GM19463 (cell line): Measurements from ENCODE around the gene ILDR1.

ENCODE experiments used
- ATAC-seq: cut with Tn5 transposase; IDR thresholded peaks from one replicate; pipeline ENCODE4 v1.9.1; 2021; ENCODE audit warnings: mild to moderate bottlenecking, moderate library complexity; ENCODE audit not compliant: unreplicated experiment

Gene ILDR1

GRCh38 chr3:121995161-121996137, 26.6 kb downstream of the ILDR1 start:
- no peak for ATAC-seq

GRCh38 chr3:121994551-121994950, 27.5 kb downstream of the ILDR1 start:
- ATAC-seq = no peak

GRCh38 chr3:121992601-121993560, 29.2 kb downstream of the ILDR1 start:
- ATAC-seq = peak; percentile 49

DNA sequence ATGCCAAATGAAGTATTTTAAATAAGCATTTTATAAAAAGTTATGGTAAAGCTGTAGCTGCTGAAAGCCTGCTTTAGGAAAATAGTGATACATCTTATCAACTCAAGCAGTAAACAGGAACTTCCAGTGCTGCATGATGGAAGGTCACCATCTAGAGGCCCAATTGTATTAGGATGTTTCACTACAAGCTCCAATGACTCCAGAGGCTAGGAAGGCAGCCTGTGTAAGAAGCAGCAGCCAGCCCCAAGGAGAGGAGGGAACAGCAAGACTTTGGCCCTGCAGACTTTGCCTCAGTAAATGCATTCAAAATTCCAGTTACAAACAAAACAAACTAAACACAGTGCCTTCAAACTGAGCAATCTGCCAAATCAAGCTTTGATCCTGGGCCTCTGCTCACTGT, 32.1 kb downstream of the ILDR1 start:
- no peak for ATAC-seq

DNA sequence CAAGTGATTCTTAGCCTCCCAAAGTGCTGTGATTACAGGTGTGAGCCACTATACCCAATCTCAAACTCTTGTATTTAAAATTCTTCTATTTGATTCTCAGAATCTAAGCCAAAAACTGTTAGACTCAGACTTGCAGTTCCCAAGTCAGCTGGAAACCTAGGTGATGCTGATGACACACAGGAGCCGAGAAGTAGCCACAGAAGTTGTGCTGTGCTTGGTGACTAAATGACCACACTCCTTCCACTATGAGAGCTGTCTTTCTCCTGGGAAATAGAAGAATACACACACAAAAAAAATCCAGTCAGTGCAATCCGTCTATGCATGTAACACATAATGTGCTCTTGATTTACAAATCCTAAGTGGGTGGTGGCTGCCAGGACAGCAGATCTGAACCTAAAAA, 33.9 kb downstream of the ILDR1 start:
- no peak for ATAC-seq

DNA sequence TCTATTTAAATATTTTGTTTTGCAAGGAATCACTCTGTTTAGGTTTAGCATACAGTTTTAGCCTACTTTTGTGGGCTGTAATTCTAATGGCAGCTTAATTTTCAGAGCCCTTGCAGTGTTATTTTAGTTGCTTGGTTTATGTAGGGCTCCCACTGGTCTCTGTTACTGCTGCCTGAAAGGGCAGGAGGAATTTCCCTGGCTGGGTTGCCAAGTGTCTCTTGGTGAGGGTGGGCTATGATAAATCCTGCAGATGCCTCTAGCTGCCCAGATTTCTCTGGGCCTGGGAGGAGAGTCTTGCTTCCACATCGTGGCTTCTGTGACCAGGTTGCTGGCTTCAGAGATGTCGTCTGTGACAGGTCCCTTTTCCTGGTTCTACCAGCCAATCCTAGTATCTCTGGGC, 36.2 kb downstream of the ILDR1 start:
- no peak for ATAC-seq

DNA sequence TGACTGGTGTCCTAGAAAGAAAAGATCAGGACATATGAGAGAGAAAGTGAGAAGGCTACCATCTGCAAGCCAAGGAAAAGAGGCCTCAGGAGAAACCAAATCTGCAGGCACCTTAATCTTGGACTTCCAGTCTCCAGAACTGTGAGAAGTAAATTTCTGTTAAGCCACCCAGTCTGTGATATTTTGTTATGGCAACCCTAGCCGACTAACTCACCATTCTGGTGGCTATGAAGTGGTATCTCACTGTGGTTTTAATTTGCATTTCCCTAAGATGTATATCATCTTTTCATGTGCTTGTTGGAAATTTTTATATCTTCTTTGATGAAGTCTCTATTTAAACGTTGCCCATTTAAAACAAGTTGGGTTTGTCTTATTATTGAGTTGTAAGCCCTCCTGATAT, 40.6 kb downstream of the ILDR1 start:
- ATAC-seq = no peak

DNA sequence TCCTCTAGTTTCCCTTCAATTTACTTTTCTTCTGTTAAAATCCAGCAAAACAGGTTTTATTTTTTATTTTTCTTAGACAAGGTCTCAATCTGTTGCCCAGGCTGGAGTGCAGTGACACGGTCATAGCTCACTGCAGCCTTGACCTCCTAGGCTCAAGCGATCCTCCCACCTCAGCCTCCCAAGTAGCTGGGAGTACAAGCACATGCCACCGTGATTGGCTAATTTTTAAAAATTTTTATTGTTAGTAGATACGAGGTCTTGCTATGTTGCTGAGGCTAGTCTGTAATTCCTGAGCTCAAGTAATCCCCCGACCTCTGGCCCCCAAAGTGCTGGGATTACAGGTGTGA, 41.6 kb downstream of the ILDR1 start:
- ATAC-seq = no peak

DNA sequence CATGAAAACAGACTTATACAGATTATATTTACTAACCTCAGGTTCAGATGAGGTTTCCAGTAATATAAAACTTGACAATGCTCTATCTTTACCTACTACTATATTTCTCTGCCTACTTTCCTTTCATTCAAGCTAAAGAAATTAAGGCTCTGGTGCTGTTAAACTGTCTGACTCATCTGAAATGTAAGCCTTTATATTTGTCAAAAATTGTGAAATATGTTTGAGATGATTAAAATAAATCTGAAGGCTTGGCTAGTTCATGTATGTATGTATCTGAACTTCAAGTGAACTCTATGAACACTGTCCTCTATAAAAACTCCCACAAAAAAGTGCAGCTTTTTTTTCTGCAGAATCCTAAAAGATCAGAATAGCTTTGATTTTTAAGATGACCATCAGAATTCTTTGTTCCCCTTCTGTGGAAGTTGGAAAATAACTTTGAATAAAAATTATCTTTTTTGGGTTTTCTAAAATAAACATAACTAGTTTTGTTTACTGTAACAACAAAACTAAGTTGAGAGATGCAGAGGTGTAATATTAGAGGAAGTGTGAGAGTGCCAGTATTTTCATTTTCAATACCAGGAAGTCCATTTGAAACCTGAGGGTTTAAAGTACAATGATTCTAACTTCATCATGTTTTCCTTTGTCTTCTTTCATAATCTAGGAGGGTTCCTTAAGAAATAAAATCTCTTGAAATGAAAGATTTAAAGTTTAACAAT, 42.2 kb downstream of the ILDR1 start:
- ATAC-seq = no peak

- ATAC-seq = no peak
Measured at GRCh38 chr3:121979246-121979645, 42.8 kb downstream of the ILDR1 start.

GRCh38 chr3:121976727-121977126, 45.3 kb downstream of the ILDR1 start:
- no peak for ATAC-seq

- ATAC-seq = no peak
Measured at GRCh38 chr3:121975702-121976302, 46.2 kb downstream of the ILDR1 start.

GRCh38 chr3:121974601-121975111, 47.4 kb downstream of the ILDR1 start:
- no peak for ATAC-seq

DNA sequence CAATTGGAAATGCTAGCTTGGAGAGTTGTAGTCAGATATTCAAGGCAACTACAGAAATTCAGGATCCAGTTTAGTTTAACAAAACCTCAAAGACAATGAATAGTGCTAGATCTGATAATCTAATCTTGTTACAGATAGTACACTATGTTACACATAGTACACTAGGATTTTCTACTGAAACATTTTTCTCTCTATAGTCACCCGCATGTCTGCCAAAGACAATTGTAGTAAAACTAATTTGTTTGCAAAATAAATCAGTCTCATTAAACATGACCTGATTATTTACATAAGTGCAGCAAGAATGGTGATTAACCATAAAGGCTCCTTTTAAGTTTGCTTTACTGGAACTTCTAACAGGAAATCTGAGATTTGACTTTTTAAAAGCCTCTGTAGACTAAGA, 52.0 kb downstream of the ILDR1 start:
- ATAC-seq = no peak

- no peak for ATAC-seq
Measured at GRCh38 chr3:121969631-121970030, 52.4 kb downstream of the ILDR1 start.

GRCh38 chr3:121963608-121964007, 58.4 kb downstream of the ILDR1 start:
- no peak for ATAC-seq

GRCh38 chr3:121962443-121962842, 59.6 kb downstream of the ILDR1 start:
- ATAC-seq = no peak

DNA sequence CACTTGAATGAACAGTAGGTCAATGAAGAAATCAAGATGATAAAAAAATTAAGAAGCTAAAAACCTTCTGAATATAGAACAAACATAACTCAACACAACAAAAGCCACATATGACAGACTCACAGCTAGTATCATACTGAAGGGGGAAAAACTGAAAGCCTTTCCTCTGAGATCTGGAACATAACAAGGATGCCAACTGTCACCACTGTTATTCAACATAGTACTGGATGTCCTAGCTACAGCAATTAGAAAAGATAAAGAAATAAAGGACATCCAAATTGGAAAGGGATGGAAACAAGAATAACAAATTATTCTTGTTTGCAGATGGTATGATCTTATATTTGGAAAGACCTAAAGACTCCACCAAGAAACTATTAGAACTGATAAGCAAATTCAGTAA, 60.8 kb downstream of the ILDR1 start:
- no peak for ATAC-seq

DNA sequence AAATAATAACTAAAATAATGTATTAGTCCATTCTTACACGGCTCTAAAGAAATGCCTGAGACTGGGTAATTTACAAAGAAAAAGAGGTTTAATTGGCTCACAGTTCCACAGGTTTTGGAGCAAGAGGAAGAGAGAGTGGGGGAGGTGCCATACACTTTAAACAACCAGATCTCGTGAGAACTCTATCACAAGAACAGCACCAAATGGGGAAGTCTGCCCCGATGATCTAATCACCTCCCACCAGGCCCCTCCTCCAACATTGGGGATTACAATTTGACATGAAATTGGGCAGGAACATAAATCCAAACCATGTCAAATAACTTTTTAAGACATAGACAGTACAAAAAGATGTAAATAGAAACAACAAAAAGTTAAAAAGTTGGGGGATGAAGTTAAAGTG, 63.2 kb downstream of the ILDR1 start:
- ATAC-seq = no peak

DNA sequence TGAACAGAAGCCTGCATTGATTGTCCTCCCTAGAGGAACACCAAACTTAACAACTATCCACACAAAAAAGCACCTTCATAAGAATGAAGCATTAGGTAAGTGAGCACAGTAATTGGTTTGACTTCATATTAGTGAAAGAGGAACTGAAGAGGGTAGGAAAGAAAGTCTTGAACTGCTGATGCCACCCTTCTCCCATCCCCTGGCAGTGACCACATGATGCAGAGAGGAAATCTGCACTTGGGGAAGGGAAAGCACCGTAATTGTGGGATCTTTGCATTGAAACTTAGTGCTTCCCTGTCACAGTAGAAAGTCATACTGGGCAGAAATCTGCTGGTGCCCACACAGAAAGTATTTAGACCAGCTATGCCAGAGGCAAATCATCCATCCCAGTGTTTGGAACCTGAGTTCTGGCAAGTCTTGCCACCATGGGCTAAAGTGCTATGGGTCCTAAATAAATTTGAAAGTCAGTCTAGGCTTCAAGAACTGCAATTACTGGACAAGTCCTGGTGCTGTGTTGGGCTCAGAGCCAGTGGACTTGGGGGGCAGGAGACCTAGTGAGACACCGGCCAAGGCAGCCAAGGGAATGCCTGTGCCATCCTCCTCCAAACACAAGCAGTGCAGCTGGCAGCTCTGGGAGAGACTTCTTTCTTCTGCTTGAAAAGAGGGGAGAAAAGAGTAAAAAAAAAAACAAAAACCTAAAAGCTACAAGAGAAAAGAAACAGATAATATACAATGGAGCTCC, 64.2 kb downstream of the ILDR1 start:
- peak; percentile 91 for ATAC-seq
